GM18873 (cell line): ENCODE measurements around the gene PLCG1.
"Not testable (repeated sequence)": the region's sequence is repeated elsewhere in the genome, so short reads cannot be mapped to it uniquely, and the experiment has no call there.

ENCODE experiments used
- ATAC-seq: cut with Tn5 transposase; IDR thresholded peaks from one replicate; pipeline ENCODE4 v1.9.1; 2021; ENCODE audit warnings: mild to moderate bottlenecking, moderate library complexity, moderate number of reproducible peaks; ENCODE audit not compliant: unreplicated experiment, low FRiP score

The PLCG1 gene

GRCh38 chr20:41136680-41137613 is at the start of gene PLCG1:
Gene PLCG1 (plus strand): TSS chr20:41137543. CDS start chr20:41137642, 99 bp downstream.
- no peak for ATAC-seq

GRCh38 chr20:41087777-41088176 is 49.6 kb upstream of the PLCG1 start:
- no peak for ATAC-seq

DNA sequence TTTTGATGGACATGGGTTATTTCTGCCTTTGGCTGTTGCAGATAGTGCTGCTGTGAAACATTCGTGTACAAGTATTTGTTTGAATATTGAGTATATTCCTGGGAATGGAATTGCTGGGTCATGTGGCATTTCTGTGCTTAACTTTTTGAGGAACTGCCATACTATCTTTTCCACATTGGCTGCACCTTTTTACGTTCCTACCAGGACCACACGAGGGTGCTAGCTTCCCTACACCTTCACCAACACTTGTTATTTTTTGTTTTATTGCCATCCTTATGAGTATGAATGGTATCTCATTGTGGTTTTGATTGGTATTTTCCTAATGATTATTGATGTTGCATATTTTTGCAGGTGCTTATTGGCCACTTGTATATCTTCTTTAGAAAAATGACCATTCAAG is 47.8 kb upstream of the PLCG1 start:
- ATAC-seq = no peak

DNA sequence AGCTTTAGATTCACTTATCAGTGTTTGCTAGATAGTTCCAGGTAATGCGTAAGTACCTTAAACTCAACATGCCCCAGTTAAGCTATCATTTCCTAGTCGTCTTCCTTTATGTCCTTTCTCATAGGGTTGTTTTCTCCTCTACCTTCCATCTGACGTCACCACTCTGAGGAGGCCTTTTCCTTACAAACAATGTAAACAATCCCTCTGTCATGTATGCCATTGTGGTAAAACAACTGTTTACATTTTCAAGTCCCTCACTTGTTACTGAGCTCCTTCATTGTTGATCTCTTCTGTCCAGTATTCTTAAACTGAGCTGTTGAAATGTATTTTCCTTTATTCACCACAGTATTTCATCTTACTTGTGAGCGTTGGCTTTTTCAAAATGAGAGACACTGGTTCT is 45.4 kb upstream of the PLCG1 start:
- ATAC-seq = no peak

DNA sequence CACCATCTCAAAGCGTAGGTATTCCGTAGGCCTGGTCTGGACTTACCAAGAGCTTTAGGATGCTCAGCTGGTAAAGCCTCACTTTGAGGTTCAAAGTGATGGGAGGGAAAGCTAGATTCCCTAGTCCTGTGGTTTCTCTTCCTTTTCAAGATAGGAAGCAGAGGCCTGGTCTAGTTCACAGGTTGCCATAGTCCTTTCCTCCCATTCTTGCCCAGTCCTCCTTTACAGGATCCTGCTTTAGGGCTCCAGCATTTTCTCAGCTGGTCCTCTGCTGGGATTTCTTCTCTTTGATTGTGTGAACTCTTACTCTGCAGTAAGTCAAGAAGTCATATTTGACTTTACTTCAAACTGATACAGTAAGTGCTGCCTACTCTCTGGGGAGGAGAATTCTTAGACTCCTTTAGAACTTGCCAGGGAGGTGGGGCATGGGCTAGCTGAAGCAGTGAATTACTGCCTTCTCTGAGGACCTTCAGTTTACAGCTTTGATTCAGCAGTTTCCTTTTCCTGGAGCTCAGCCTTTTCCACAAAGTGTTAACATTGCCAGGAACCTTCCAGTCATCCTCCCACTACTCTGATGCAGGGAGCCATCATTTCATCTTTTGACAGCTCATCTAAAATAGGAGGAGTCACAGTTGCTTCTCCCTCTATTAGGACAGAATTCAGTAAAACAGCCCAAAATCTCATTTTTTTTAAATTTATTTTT is 42.8 kb upstream of the PLCG1 start:
- ATAC-seq = no peak

DNA sequence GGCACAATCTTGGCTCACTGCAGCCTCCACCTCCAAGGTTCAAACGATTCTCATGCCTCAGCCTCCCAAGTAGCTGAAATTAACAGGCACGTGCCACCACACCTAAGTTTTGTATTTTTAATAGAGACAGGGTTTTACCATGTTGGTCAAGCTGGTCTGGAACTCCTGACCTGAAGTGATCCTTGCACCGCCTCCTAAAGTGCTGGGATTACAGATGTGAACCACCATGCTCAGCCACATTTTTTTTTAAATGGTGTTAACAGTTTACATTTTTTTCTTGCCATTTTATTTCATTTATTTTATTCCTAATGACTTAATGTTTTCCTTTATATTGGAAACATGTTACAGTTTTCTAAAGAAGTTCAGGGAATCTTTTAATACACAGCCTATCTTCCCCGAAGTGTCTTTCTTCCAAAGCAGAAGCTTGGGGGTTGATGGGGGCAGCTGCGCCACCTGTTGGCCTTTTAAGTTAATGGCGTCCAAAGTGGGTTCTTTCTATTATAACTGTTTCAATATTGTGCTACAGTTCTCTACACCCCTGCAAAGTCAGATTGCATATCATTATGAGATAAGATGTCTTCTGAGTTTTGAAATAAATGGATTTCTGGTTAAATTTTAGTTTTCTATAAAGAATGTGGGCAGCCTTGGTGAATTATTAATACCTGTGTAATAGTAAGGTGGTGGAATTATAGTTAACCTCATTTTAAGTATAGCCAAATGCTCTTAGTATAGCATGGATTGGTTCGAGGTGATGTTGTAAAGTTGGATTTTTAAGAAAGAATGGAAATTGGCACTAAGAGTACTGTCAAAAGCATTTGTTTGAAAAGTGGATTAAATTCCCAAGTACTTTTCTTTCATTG is 42.0 kb upstream of the PLCG1 start:
- no peak for ATAC-seq

DNA sequence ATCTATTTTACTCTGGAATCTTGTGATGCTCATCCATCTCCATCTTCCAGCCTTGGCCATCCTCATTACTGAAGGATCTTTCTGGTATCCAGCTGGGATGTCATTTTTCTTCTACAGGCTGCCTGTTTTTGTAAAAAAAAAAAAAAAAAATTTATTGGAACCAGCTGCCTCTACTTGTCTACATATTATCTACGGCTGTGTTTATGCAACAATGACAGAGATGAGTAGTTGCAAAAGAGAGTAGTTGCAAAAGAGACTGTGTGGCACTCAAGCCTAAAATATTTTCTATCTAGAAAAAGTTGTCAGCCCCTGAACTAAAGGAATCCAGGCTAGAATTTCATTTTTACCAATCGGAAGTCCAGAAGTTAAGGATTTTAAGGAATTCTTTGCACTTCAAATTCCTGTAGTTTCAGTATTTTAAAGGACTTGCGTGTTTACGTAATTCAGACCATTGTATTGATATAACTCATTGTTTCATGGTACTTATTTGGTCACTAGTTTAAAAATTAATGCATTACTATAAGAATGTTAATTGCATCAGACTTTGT is 38.6 kb upstream of the PLCG1 start:
- ATAC-seq = no peak

- ATAC-seq = no peak
Measured at GRCh38 chr20:41100001-41100480, 37.3 kb upstream of the PLCG1 start.

DNA sequence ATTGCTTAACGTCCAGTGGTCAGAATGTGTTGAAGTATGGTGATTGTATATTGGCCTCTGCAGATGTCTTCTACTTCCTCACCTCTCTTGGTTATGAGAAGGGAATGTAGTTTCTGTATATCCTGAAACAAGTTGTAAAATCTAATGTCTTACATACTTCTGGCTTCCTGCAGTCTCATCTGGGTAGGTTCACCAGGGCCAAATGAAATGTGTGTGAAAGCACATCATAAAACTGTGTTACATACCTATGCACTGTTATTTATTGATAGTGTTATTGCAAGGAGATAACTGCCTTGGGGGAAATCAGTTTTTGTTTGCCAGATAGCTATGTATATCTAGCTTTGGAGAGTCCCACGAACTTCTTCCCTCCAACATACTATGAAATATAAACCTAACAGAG is 35.7 kb upstream of the PLCG1 start:
- ATAC-seq = no peak

GRCh38 chr20:41108531-41108930 is 28.8 kb upstream of the PLCG1 start:
- no peak for ATAC-seq

DNA sequence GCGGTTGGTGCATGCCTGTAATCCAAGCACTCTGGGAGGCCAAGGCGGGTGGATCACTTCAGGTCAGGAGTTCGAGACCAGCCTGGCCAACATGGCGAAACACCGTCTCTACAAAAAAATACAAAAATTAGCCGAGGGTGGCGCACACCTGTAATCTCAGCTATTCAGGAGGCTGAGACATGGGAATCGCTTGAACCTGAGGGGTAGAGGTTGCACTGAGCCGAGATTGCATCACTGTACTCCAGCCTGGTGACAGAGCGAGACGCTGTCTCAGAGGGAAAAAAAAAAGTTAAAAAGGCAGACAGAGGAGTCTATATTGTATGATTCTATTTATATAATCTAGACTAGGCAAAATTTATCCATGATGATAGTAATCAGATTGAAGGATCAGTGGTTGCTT is 27.3 kb upstream of the PLCG1 start:
- ATAC-seq = no peak

DNA sequence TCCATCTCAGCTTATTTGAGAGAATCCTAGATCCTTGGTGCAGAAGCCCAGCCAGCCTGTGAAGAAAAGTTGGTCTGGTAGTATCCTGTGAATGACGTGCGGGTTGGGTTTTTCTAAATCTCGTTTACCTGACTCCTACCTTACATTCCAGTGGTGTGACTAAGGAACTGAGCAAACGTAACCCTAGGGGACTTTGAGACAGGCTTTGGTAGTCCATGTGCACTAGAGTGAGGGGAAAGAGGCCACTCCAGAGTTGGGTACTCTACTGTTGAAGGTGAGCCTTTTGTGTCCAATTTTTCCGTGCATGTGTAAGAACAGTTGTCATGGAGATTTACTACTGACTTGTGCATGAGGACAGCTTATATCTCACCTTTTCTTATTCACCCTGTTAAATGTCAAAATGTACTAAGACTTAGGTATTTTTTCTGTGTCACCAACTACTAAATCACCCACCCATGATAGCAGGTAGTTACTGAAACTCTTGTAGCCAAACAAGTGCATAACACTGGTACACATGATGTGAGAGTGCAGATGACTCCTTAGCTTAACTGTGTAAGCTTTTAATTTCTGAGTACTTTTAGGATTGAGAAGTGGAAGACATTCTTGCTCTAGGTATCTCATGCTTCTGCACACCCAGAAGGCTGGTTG is 26.3 kb upstream of the PLCG1 start:
- no peak for ATAC-seq

- ATAC-seq = no peak
Measured at GRCh38 chr20:41111578-41111951, 25.8 kb upstream of the PLCG1 start.

GRCh38 chr20:41116282-41116956 is 20.9 kb upstream of the PLCG1 start:
- ATAC-seq = no peak

GRCh38 chr20:41118159-41118558 is 19.2 kb upstream of the PLCG1 start:
- not testable (repeated sequence) for ATAC-seq

GRCh38 chr20:41118632-41119031 is 18.7 kb upstream of the PLCG1 start:
- no peak for ATAC-seq

DNA sequence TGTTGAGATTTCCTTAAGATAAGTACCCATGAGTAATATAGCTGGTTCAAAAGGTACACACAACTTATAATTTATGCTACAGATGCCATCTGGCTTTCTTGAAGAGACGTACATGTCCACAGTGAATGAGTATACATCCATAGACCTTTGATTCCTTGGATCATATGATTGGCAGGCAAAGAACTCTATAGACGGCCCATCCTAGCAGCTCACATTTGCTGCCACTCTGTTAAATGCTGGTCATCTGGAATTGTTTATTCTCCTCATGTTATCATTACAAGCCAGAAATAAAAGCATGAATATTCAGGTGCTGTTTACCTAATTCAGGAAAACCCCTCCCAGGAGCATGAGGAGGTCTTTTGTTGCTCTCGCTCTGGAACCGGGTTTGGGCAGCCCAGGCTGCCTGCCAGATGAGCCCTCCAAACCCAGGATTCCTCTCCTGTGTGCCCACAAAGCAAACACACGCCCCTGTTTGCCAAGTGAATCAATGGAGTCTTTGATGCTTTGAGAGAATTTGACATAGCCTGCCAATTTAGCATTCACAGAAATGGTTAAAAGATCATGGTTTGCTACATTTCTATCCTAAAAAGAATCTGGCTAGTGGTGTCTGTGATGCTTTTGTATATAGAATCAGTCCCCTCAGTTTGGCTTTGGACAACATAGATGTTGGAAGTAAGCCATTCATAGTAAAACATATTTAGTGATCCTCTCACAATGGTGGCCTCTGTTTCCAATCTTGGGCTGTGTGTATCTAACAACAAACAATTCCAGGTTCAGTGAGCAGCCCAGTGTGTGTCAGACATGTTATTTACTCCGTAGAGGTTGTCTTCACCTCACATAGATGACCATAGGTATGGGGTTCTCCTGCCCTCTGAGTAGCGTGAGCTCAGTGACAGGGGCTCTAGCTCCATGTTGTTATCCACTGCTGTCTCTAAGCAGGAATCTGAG is 17.5 kb upstream of the PLCG1 start:
- ATAC-seq = no peak

GRCh38 chr20:41121399-41121798 is 15.9 kb upstream of the PLCG1 start:
- no peak for ATAC-seq
